HL-60 (cell line): ENCODE results near the gene SEC23B.

ENCODE experiments used
- POLR2AphosphoS5 ChIP-seq: IDR thresholded peaks from 2 replicates; pipeline ENCODE4 v1.6.1; 2012; ENCODE audit warnings: low read depth
- SPI1 ChIP-seq: IDR thresholded peaks from 2 replicates; pipeline ENCODE4 v1.6.1; 2012; ENCODE audit warnings: low read depth, mild to moderate bottlenecking, borderline replicate concordance
- TF ChIP-seq, protein P1 (sequence below): IDR thresholded peaks from one replicate; pipeline ENCODE4 v1.5.1; 2011; ENCODE audit warnings: low read length, control low read depth, inconsistent platforms; ENCODE audit not compliant: insufficient read depth

DNA sequence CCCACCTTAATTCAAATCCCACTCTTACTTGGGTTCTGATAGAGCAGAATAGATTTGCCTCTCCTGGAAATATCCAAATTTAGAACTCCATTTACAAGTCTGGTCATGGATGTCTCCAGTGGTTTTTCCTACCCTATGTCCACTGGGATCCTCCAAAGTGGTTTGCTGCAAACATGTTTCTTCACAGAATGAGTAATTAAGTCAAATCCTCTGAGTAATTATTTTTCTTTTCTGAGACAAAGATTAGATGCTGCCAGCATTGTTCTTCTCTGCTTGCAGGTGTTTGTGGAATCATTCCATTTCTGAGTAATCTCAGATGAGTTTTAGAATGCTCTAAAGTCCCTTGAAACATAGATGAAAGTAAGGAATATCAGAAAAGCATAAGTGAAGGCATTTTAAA, 102.0 kb downstream of the SEC23B start:
- TF ChIP-seq, protein P1, sequence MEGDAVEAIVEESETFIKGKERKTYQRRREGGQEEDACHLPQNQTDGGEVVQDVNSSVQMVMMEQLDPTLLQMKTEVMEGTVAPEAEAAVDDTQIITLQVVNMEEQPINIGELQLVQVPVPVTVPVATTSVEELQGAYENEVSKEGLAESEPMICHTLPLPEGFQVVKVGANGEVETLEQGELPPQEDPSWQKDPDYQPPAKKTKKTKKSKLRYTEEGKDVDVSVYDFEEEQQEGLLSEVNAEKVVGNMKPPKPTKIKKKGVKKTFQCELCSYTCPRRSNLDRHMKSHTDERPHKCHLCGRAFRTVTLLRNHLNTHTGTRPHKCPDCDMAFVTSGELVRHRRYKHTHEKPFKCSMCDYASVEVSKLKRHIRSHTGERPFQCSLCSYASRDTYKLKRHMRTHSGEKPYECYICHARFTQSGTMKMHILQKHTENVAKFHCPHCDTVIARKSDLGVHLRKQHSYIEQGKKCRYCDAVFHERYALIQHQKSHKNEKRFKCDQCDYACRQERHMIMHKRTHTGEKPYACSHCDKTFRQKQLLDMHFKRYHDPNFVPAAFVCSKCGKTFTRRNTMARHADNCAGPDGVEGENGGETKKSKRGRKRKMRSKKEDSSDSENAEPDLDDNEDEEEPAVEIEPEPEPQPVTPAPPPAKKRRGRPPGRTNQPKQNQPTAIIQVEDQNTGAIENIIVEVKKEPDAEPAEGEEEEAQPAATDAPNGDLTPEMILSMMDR, result no peak
- no peak for TF ChIP-seq POLR2AphosphoS5
- TF ChIP-seq SPI1, result no peak
